GM12872 (cell line): ENCODE measurements around the gene CDK6.

Experiments
- TF ChIP-seq, protein P1 (sequence below): IDR thresholded peaks from 3 replicates; pipeline ENCODE4 v1.5.1; 2011; ENCODE audit warnings: low read depth, mild to moderate bottlenecking, low read length, moderate library complexity; ENCODE audit not compliant: insufficient read depth

CDK6 gene

GRCh38 chr7:92875719-92876118 lies 39.3 kb upstream of the CDK6 start:
- TF ChIP-seq, protein P1, sequence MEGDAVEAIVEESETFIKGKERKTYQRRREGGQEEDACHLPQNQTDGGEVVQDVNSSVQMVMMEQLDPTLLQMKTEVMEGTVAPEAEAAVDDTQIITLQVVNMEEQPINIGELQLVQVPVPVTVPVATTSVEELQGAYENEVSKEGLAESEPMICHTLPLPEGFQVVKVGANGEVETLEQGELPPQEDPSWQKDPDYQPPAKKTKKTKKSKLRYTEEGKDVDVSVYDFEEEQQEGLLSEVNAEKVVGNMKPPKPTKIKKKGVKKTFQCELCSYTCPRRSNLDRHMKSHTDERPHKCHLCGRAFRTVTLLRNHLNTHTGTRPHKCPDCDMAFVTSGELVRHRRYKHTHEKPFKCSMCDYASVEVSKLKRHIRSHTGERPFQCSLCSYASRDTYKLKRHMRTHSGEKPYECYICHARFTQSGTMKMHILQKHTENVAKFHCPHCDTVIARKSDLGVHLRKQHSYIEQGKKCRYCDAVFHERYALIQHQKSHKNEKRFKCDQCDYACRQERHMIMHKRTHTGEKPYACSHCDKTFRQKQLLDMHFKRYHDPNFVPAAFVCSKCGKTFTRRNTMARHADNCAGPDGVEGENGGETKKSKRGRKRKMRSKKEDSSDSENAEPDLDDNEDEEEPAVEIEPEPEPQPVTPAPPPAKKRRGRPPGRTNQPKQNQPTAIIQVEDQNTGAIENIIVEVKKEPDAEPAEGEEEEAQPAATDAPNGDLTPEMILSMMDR = no peak

- TF ChIP-seq, protein P1 = no peak
These were observed 38.8 kb upstream of the CDK6 start for GRCh38 chr7:92875173-92875572.

GRCh38 chr7:92874567-92874966 lies 38.2 kb upstream of the CDK6 start:
- TF ChIP-seq, protein P1 = no peak

- TF ChIP-seq, protein P1 = no peak
These were observed 37.4 kb upstream of the CDK6 start for GRCh38 chr7:92873776-92874175.

- TF ChIP-seq, protein P1 = no peak
These were observed 36.3 kb upstream of the CDK6 start for GRCh38 chr7:92872701-92873100.

GRCh38 chr7:92868683-92869293 lies 32.4 kb upstream of the CDK6 start:
- TF ChIP-seq, protein P1 = no peak

DNA sequence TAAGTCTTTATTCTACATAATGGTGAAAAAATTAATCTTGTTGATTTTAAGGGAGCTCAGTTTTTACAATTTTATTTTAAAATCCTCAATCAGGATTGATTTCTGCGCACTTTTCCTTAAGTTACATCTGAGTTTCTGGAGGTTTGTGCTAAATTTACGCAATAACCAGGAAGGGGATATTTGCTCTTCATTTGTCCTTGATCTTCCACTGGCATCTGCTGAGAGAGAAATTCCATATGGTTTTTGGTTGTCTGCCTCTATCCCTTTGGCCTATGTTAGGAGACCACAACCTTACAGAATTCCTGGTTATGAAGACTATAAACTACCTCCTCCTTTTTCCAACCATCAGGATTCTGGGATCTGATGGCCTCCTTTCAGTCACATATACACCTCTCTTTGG lies 20.1 kb upstream of the CDK6 start:
- TF ChIP-seq, protein P1 = no peak
